GM23338 (cell line): ENCODE measurements around the gene WDR70. TPM values are rescaled to one million over a fixed set of nuclear protein-coding genes. Genes with fewer than 3 reads are reported as not detected.

Experiments
- ATAC-seq: fragments of 200-7000 bp; cut with Tn5 transposase; 3 replicates; pipeline ENCODE4 v1.9.1; 2020
- DNase-seq: peaks from one replicate; pipeline ENCODE4 v3.0.0-alpha.2; 2015; ENCODE audit warnings: low spot score
- H2AFZ ChIP-seq: fragments of 200-600 bp; sonication (generic); 2 replicates; pipeline ENCODE4 v1.8.0; 2016; ENCODE audit warnings: antibody characterized with exemption, mild to moderate bottlenecking, moderate library complexity
- H3F3A ChIP-seq: fragments of 200-600 bp; sonication (generic); replicated peaks from 2 replicates; pipeline ENCODE4 v1.8.0; 2017; ENCODE audit warnings: antibody characterized with exemption, mixed run types, low read depth
- H3K27ac ChIP-seq: fragments of 200-600 bp; sonication (generic); 2 replicates; pipeline ENCODE4 v1.6.1; 2016; ENCODE audit warnings: low read depth
- H3K27me3 ChIP-seq: fragments of 200-600 bp; sonication (generic); 2 replicates; pipeline ENCODE4 v1.8.0; 2016; ENCODE audit warnings: mild to moderate bottlenecking, mixed run types, moderate library complexity; ENCODE audit not compliant: insufficient read depth
- H3K36me3 ChIP-seq: fragments of 200-600 bp; sonication (generic); 2 replicates; pipeline ENCODE4 v1.8.0; 2016; ENCODE audit warnings: mild to moderate bottlenecking; ENCODE audit not compliant: insufficient read depth
- H3K4me1 ChIP-seq: fragments of 200-600 bp; sonication (generic); 2 replicates; pipeline ENCODE4 v1.8.0; 2016; ENCODE audit warnings: mild to moderate bottlenecking, moderate library complexity; ENCODE audit not compliant: insufficient read depth
- H3K4me2 ChIP-seq: fragments of 200-600 bp; sonication (generic); 2 replicates; pipeline ENCODE4 v1.7.1; 2017; ENCODE audit warnings: mixed run types
- H3K4me3 ChIP-seq: fragments of 200-600 bp; sonication (generic); 2 replicates; pipeline ENCODE4 v1.6.1; 2016; ENCODE audit warnings: mixed run types
- H3K79me2 ChIP-seq: fragments of 200-600 bp; sonication (generic); replicated peaks from 2 replicates; pipeline ENCODE4 v1.8.0; 2017; ENCODE audit warnings: mild to moderate bottlenecking; ENCODE audit not compliant: insufficient read depth
- H3K9me2 ChIP-seq: fragments of 200-600 bp; sonication (generic); 2 replicates; pipeline ENCODE4 v1.8.0; 2017; ENCODE audit not compliant: insufficient read depth
- H4K20me1 ChIP-seq: fragments of 200-600 bp; sonication (generic); replicated peaks from 2 replicates; pipeline ENCODE4 v1.8.0; 2017; ENCODE audit warnings: mild to moderate bottlenecking; ENCODE audit not compliant: insufficient read depth
- H3K27ac Mint-ChIP-seq: 2 replicates; pipeline ENCODE4 v1.8.0; 2020; ENCODE audit warnings: inconsistent platforms, mild to moderate bottlenecking, moderate library complexity, mixed read lengths
- H3K27me3 Mint-ChIP-seq: 3 replicates; pipeline ENCODE4 v1.8.0; 2022; ENCODE audit warnings: low read depth, mild to moderate bottlenecking, moderate library complexity, mixed read lengths, inconsistent platforms; ENCODE audit not compliant: insufficient read depth, poor library complexity
- H3K36me3 Mint-ChIP-seq: 3 replicates; pipeline ENCODE4 v1.8.0; 2021; ENCODE audit warnings: low read depth, mild to moderate bottlenecking, inconsistent platforms, moderate library complexity, mixed read lengths
- H3K4me1 Mint-ChIP-seq: 3 replicates; pipeline ENCODE4 v1.8.0; 2020; ENCODE audit warnings: mild to moderate bottlenecking, inconsistent platforms, mixed read lengths
- H3K4me3 Mint-ChIP-seq: 3 replicates; pipeline ENCODE4 v1.8.0; 2021; ENCODE audit warnings: moderate library complexity, mild to moderate bottlenecking, inconsistent platforms, mixed read lengths
- H3K9me3 Mint-ChIP-seq: 3 replicates; pipeline ENCODE4 v1.8.0; 2020; ENCODE audit warnings: moderate library complexity, mild to moderate bottlenecking, inconsistent platforms, mixed read lengths
- REST ChIP-seq: IDR thresholded peaks from one replicate; pipeline ENCODE4 v1.6.1; 2018; ENCODE audit warnings: antibody characterized with exemption; ENCODE audit not compliant: unreplicated experiment
- ZNF331 ChIP-seq: fragments of 250-450 bp; sonication (Bioruptor Pico); IDR thresholded peaks from 2 replicates; pipeline ENCODE4 v1.5.0; 2020; ENCODE audit warnings: low read depth, mild to moderate bottlenecking, moderate library complexity
- polyA plus RNA-seq: library from polyadenylated mRNA; unstranded; fragments of >200 nt; fragmentation: Nextera tagmentation; extraction: Ambion mirVana; gene quantifications from 2 replicates; pipeline ENCODE4 v1.2.1, GENCODE V29; 2016
- total RNA-seq: library from RNA; depleted of rRNA; stranded (reverse); fragments of >200 nt; shearing (Covaris generic); gene quantifications from 2 replicates; pipeline ENCODE4 v1.2.3, GENCODE V29; 2014
- TF ChIP-seq, protein P1 (sequence below): fragments of 250-450 bp; sonication (Bioruptor Pico); IDR thresholded peaks from 2 replicates; pipeline ENCODE4 v1.5.0; 2020; ENCODE audit warnings: mild to moderate bottlenecking, moderate library complexity

WDR70 gene
- total and polyA plus RNA-seq, 2 experiments from 2014 or later = 34.9 to 86.7 TPM

DNA sequence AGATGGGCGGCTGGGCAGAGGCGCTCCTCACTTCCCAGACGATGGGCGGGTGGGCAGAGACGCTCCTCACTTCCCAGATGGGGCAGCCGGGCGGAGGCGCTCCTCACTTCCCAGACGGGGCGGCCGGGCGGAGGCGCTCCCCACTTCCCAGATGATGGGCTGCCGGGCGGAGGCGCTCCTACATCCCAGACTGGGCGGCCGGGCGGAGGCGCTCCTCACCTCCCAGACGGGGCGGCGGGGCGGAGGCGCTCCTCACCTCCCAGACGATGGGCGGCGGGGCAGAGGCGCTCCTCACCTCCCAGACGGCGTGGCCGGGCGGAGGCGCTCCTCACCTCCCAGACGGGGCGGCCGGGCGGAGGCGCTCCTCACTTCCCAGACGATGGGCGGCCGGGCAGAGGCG, 140.2 kb downstream of the WDR70 start:
- H3K4me3 ChIP-seq = no peak overlapping the region
- H4K20me1 ChIP-seq = no peaks in the 10 kb centered on the region
- no peaks in the 10 kb centered on the region for H3K79me2 ChIP-seq
- no peak overlapping the region for H3K4me2 ChIP-seq
- H3K27me3 ChIP-seq = no peaks in the 10 kb centered on the region
- H3K9me2 ChIP-seq = no peaks in the 10 kb centered on the region
- H3K36me3 ChIP-seq = peaks cover 24% of the 10 kb centered on the region
- no peaks in the 10 kb centered on the region for H3F3A ChIP-seq
- H3K9me3 Mint-ChIP-seq = peaks cover 55% of the 10 kb centered on the region
- no peak overlapping the region for H3K27ac ChIP-seq
- DNase-seq (no peak), ATAC-seq (no peak)
- no peaks in the 10 kb centered on the region for H3K4me1 ChIP-seq
- no peaks in the 10 kb centered on the region for H3K4me1 Mint-ChIP-seq
- H2AFZ ChIP-seq = no peak overlapping the region
- H3K4me3 Mint-ChIP-seq = no peak overlapping the region
- H3K36me3 Mint-ChIP-seq = peaks cover 63% of the 10 kb centered on the region
- no peak overlapping the region for H3K27ac Mint-ChIP-seq
- TF ChIP-seq ZNF331 (CRISPR knock-in tag) (no peak), REST (no peak)
- TF ChIP-seq, protein P1, sequence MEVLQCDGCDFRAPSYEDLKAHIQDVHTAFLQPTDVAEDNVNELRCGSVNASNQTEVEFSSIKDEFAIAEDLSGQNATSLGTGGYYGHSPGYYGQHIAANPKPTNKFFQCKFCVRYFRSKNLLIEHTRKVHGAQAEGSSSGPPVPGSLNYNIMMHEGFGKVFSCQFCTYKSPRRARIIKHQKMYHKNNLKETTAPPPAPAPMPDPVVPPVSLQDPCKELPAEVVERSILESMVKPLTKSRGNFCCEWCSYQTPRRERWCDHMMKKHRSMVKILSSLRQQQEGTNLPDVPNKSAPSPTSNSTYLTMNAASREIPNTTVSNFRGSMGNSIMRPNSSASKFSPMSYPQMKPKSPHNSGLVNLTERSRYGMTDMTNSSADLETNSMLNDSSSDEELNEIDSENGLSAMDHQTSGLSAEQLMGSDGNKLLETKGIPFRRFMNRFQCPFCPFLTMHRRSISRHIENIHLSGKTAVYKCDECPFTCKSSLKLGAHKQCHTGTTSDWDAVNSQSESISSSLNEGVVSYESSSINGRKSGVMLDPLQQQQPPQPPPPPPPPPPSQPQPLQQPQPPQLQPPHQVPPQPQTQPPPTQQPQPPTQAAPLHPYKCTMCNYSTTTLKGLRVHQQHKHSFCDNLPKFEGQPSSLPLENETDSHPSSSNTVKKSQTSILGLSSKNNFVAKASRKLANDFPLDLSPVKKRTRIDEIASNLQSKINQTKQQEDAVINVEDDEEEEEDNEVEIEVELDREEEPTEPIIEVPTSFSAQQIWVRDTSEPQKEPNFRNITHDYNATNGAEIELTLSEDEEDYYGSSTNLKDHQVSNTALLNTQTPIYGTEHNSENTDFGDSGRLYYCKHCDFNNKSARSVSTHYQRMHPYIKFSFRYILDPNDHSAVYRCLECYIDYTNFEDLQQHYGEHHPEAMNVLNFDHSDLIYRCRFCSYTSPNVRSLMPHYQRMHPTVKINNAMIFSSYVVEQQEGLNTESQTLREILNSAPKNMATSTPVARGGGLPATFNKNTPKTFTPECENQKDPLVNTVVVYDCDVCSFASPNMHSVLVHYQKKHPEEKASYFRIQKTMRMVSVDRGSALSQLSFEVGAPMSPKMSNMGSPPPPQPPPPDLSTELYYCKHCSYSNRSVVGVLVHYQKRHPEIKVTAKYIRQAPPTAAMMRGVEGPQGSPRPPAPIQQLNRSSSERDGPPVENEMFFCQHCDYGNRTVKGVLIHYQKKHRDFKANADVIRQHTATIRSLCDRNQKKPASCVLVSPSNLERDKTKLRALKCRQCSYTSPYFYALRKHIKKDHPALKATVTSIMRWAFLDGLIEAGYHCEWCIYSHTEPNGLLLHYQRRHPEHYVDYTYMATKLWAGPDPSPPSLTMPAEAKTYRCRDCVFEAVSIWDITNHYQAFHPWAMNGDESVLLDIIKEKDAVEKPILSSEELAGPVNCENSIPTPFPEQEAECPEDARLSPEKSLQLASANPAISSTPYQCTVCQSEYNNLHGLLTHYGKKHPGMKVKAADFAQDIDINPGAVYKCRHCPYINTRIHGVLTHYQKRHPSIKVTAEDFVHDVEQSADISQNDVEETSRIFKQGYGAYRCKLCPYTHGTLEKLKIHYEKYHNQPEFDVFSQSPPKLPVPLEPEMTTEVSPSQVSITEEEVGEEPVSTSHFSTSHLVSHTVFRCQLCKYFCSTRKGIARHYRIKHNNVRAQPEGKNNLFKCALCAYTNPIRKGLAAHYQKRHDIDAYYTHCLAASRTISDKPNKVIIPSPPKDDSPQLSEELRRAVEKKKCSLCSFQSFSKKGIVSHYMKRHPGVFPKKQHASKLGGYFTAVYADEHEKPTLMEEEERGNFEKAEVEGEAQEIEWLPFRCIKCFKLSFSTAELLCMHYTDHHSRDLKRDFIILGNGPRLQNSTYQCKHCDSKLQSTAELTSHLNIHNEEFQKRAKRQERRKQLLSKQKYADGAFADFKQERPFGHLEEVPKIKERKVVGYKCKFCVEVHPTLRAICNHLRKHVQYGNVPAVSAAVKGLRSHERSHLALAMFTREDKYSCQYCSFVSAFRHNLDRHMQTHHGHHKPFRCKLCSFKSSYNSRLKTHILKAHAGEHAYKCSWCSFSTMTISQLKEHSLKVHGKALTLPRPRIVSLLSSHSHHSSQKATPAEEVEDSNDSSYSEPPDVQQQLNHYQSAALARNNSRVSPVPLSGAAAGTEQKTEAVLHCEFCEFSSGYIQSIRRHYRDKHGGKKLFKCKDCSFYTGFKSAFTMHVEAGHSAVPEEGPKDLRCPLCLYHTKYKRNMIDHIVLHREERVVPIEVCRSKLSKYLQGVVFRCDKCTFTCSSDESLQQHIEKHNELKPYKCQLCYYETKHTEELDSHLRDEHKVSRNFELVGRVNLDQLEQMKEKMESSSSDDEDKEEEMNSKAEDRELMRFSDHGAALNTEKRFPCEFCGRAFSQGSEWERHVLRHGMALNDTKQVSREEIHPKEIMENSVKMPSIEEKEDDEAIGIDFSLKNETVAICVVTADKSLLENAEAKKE = no peak
- peaks cover 4% of the 10 kb centered on the region for H3K27me3 Mint-ChIP-seq
